ENCODE data around the gene SH2D3A. TPM values are rescaled to one million over a fixed set of nuclear protein-coding genes. Genes with fewer than 3 reads are reported as not detected.
A peak's percentile ranks its signal among the peaks of the same experiment; 100 is the strongest.

Gene SH2D3A
- total RNA-seq, 1 experiment from 2014 or later = 43.4 TPM

DNA sequence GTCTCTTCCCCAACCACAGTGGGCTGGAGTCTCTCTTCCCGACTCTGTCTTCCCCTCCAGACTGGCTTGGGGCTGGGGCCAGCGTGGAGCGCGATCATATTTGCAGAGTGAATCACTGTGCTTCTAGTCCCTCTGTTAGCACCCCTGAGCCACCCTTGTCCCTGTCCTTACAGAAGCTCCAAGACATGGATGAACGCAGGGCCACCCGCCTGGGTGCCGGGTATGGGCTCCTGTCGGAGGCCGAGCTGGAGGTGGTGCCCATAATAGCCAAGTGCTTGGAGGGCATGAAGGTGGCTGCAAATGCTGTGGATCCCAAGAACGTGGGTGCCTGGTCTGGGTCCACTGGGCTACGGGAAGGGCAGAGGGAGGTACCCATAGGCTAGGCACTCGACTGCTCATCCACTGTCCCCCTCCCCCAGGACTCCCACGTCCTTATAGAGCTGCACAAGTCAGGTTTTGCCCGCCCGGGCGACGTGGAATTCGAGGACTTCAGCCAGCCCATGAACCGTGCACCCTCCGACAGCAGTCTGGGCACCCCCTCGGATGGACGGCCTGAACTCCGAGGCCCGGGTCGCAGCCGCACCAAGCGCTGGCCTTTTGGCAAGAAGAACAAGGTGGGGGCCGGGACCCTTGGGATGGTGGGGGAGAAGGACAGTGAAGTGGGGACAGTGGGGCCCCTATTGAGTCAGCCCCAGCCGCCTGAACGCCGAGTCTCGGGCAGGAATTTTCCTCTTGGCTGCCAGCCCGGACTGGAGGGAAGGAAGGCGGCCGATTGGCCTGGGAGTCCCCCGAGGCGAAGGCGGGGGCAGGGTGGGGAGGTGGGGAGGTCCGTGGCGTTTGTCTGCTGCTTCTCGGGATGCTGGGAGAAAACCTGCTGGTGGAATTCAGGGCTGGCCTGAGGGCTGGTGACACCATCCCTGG, 22.6 kb downstream of the SH2D3A start:
- peaks cover 49% of the 10 kb centered on the region for H3K4me1 ChIP-seq (replicated peaks; ENCODE audit: insufficient read depth)
- no peak overlapping the region for H2AFZ ChIP-seq
- intact Hi-C loops (cut with micrococcal nuclease; ENCODE audit: unreplicated experiment) = loop anchor here (1.0 kb wide), 1 partner anchor 22 kb away; no protein-coding TSS in a partner anchor
- H3K9me3 ChIP-seq (ENCODE audit: insufficient read depth, low read depth) = no peaks in the 10 kb centered on the region
- peaks cover 67% of the 10 kb centered on the region for H3F3A ChIP-seq (ENCODE audit: insufficient read depth, low read depth)
- H3K27me3 ChIP-seq (ENCODE audit: insufficient read depth, low read depth) = no peaks in the 10 kb centered on the region
- H3K4me3 ChIP-seq = peak overlapping the region; percentile 38; the same call in 1 of the 2 replicates
- H3K79me2 ChIP-seq (ENCODE audit: low read depth) = peaks cover 54% of the 10 kb centered on the region
- peaks cover 19% of the 10 kb centered on the region; the same call in 1 of the 2 replicates for H3K36me3 ChIP-seq (ENCODE audit: low read depth)
- CTCF ChIA-PET = no interaction called here
- H3K9me2 ChIP-seq (ENCODE audit: insufficient read depth) = no peaks in the 10 kb centered on the region
- BruUV-seq (replicated peaks) = no TSS peak
- POLR2A ChIA-PET (ENCODE audit: unreplicated experiment) = no interaction called here
- H4K20me1 ChIP-seq (ENCODE audit: insufficient read depth) = peaks cover 5% of the 10 kb centered on the region; the same call in 1 of the 2 replicates
- peak; percentile 82 to 91 for DNase-seq
- peak overlapping the region; percentile 88 for H3K27ac ChIP-seq
- H3K4me2 ChIP-seq = peak overlapping the region; percentile 81
- no peak for TF ChIP-seq EZH2 (IDR thresholded peaks at IDR 0.05; ENCODE audit: low read depth)
- TF ChIP-seq, protein P1, sequence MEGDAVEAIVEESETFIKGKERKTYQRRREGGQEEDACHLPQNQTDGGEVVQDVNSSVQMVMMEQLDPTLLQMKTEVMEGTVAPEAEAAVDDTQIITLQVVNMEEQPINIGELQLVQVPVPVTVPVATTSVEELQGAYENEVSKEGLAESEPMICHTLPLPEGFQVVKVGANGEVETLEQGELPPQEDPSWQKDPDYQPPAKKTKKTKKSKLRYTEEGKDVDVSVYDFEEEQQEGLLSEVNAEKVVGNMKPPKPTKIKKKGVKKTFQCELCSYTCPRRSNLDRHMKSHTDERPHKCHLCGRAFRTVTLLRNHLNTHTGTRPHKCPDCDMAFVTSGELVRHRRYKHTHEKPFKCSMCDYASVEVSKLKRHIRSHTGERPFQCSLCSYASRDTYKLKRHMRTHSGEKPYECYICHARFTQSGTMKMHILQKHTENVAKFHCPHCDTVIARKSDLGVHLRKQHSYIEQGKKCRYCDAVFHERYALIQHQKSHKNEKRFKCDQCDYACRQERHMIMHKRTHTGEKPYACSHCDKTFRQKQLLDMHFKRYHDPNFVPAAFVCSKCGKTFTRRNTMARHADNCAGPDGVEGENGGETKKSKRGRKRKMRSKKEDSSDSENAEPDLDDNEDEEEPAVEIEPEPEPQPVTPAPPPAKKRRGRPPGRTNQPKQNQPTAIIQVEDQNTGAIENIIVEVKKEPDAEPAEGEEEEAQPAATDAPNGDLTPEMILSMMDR (conservative IDR thresholded peaks at IDR 0.05) = no peak

GRCh38 chr19:6743714-6744380, 23.4 kb downstream of the SH2D3A start:
- Histone ChIP-seq H2AFZ (no peak overlapping the region), H3F3A (ENCODE audit: insufficient read depth, low read depth) (peaks cover 63% of the 10 kb centered on the region), H4K20me1 (ENCODE audit: insufficient read depth) (peaks cover 5% of the 10 kb centered on the region; the same call in 1 of the 2 replicates), H3K79me2 (ENCODE audit: low read depth) (peaks cover 54% of the 10 kb centered on the region), H3K4me3 (peak overlapping the region; percentile 38; the same call in 1 of the 2 replicates), H3K9me3 (ENCODE audit: insufficient read depth, low read depth) (no peaks in the 10 kb centered on the region), H3K4me2 (peak overlapping the region; percentile 81), H3K36me3 (ENCODE audit: low read depth) (peaks cover 19% of the 10 kb centered on the region; the same call in 1 of the 2 replicates), H3K9me2 (ENCODE audit: insufficient read depth) (no peaks in the 10 kb centered on the region), H3K4me1 (replicated peaks; ENCODE audit: insufficient read depth) (peaks cover 53% of the 10 kb centered on the region), H3K27me3 (ENCODE audit: insufficient read depth, low read depth) (no peaks in the 10 kb centered on the region), H3K27ac (peak overlapping the region; percentile 88)
- ChIA-PET POLR2A (ENCODE audit: unreplicated experiment) (no interaction called here), CTCF (no interaction called here)
- peak in 1 of 2 experiments; percentile 51 for DNase-seq
- TF ChIP-seq EZH2 (IDR thresholded peaks at IDR 0.05; ENCODE audit: low read depth) = no peak
- TF ChIP-seq, protein P1 (conservative IDR thresholded peaks at IDR 0.05) = no peak
- BruUV-seq (replicated peaks) = no TSS peak
- intact Hi-C loops (cut with micrococcal nuclease; ENCODE audit: unreplicated experiment) = no loop called here

DNA sequence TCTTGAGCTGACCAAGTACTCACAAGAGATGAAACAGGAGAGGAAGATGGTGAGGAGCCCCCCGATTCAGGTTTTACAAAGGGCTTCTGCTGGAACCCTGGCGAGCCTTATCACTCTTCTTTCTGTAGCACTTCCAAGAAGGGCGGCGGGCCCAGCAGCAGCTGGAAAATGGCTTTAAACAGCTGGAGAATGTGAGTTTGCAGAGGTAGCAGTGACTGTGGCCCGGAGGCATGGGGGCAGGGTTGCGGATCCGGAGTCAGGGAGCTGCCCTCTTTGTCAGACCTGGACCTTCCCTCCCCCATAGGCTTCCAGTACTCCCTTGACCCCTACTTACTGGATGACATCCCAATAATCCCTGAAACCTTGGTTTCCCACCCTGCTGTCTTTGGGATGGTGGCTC, 24.2 kb downstream of the SH2D3A start:
- no peaks in the 10 kb centered on the region for H3K9me2 ChIP-seq (ENCODE audit: insufficient read depth)
- DNase-seq = no peak
- intact Hi-C loops (cut with micrococcal nuclease; ENCODE audit: unreplicated experiment) = no loop called here
- no peak overlapping the region for H3K4me3 ChIP-seq
- TF ChIP-seq, protein P1 (conservative IDR thresholded peaks at IDR 0.05) = no peak
- TF ChIP-seq EZH2 (IDR thresholded peaks at IDR 0.05; ENCODE audit: low read depth) = no peak
- ChIA-PET POLR2A (ENCODE audit: unreplicated experiment) (no interaction called here), CTCF (no interaction called here)
- H3K27me3 ChIP-seq (ENCODE audit: insufficient read depth, low read depth) = no peaks in the 10 kb centered on the region
- H3K9me3 ChIP-seq (ENCODE audit: insufficient read depth, low read depth) = no peaks in the 10 kb centered on the region
- peaks cover 54% of the 10 kb centered on the region for H3K79me2 ChIP-seq (ENCODE audit: low read depth)
- H3K36me3 ChIP-seq (ENCODE audit: low read depth) = peaks cover 12% of the 10 kb centered on the region; the same call in 1 of the 2 replicates
- peak overlapping the region; percentile 88; the same call in 1 of the 2 replicates for H3K27ac ChIP-seq
- H3F3A ChIP-seq (ENCODE audit: insufficient read depth, low read depth) = peaks cover 63% of the 10 kb centered on the region
- no peak overlapping the region for H2AFZ ChIP-seq
- H3K4me2 ChIP-seq = peak overlapping the region; percentile 81
- BruUV-seq (replicated peaks) = no TSS peak
- peaks cover 56% of the 10 kb centered on the region for H3K4me1 ChIP-seq (replicated peaks; ENCODE audit: insufficient read depth)
- H4K20me1 ChIP-seq (ENCODE audit: insufficient read depth) = peaks cover 5% of the 10 kb centered on the region; the same call in 1 of the 2 replicates

All from PC-9 (cell line).